GM23248 (cell line): ENCODE results near the gene NDUFS1. TPM values are rescaled to one million over a fixed set of nuclear protein-coding genes. Genes with fewer than 3 reads are reported as not detected.

Source experiments
- DNase-seq: peaks from one replicate; pipeline ENCODE4 v3.0.0-alpha.2; 2015
- H2AFZ ChIP-seq: fragments of 200-600 bp; sonication (generic); 2 replicates; pipeline ENCODE4 v1.6.1; 2016; ENCODE audit warnings: antibody characterized with exemption
- H3F3A ChIP-seq: fragments of 200-600 bp; sonication (generic); 2 replicates; pipeline ENCODE4 v1.6.1; 2016; ENCODE audit warnings: mild to moderate bottlenecking, antibody characterized with exemption, mixed run types; ENCODE audit not compliant: insufficient read depth
- H3K27ac ChIP-seq: fragments of 200-600 bp; sonication (generic); 2 replicates; pipeline ENCODE4 v1.5.1; 2016; ENCODE audit warnings: mild to moderate bottlenecking
- H3K27me3 ChIP-seq: fragments of 200-600 bp; sonication (generic); replicated peaks from 2 replicates; pipeline ENCODE4 v1.6.1; 2016; ENCODE audit warnings: mild to moderate bottlenecking; ENCODE audit not compliant: insufficient read depth
- H3K36me3 ChIP-seq: fragments of 200-600 bp; sonication (generic); 2 replicates; pipeline ENCODE4 v1.6.1; 2016; ENCODE audit warnings: low read depth, mild to moderate bottlenecking
- H3K4me1 ChIP-seq: fragments of 200-600 bp; sonication (generic); 2 replicates; pipeline ENCODE4 v1.6.1; 2016; ENCODE audit warnings: mild to moderate bottlenecking; ENCODE audit not compliant: insufficient read depth
- H3K4me2 ChIP-seq: fragments of 200-600 bp; sonication (generic); one replicate; pipeline ENCODE4 v1.6.1; 2016; ENCODE audit warnings: mild to moderate bottlenecking; ENCODE audit not compliant: unreplicated experiment
- H3K4me3 ChIP-seq: fragments of 200-600 bp; sonication (generic); 2 replicates; pipeline ENCODE4 v1.5.1; 2016; ENCODE audit warnings: mild to moderate bottlenecking
- H3K79me2 ChIP-seq: fragments of 200-600 bp; sonication (generic); 2 replicates; pipeline ENCODE4 v1.6.1; 2016; ENCODE audit warnings: mild to moderate bottlenecking; ENCODE audit not compliant: insufficient read depth
- H3K9ac ChIP-seq: fragments of 200-600 bp; sonication (generic); 2 replicates; pipeline ENCODE4 v1.6.1; 2016; ENCODE audit warnings: mild to moderate bottlenecking
- H3K9me2 ChIP-seq: fragments of 200-600 bp; sonication (generic); 2 replicates; pipeline ENCODE4 v1.6.1; 2016; ENCODE audit warnings: mixed run types, mild to moderate bottlenecking, moderate library complexity; ENCODE audit not compliant: insufficient read depth
- H3K9me3 ChIP-seq: fragments of 200-600 bp; sonication (generic); one replicate; pipeline ENCODE4 v1.6.1; 2017; ENCODE audit warnings: low read depth
- H4K20me1 ChIP-seq: fragments of 200-600 bp; sonication (generic); 2 replicates; pipeline ENCODE4 v1.6.0; 2016; ENCODE audit not compliant: insufficient read depth
- EZH2 ChIP-seq: fragments of 200-600 bp; sonication (generic); IDR thresholded peaks from 2 replicates; pipeline ENCODE4 v1.6.1; 2018; ENCODE audit warnings: antibody characterized with exemption, mild to moderate bottlenecking; ENCODE audit not compliant: insufficient read depth, poor library complexity, severe bottlenecking
- EZH2phosphoT487 ChIP-seq: fragments of 200-600 bp; sonication (generic); IDR thresholded peaks from 2 replicates; pipeline ENCODE4 v1.6.1; 2018; ENCODE audit warnings: antibody characterized with exemption, moderate library complexity, mild to moderate bottlenecking, low read depth; ENCODE audit not compliant: insufficient read depth
- WGBS, 2 experiments: methylation state at CpG; one replicate each; pipeline ENCODE4 v1.1.6; 2015 to 2017; ENCODE audit warnings: low lambda C conversion rate in 2 of 2, low coverage in 1 of 2; ENCODE audit errors: missing lambda C conversion rate in 2 of 2; 5-methylcytosine and 5-hydroxymethylcytosine counted together
- in situ Hi-C: fragments of 300-500 bp; cut with MboI; formaldehyde crosslinking; loops from 2 replicates; pipeline ENCODE4 v1.15.0; 2020
- polyA plus RNA-seq: library from polyadenylated mRNA; unstranded; fragments of >200 nt; fragmentation: Nextera tagmentation; extraction: Ambion mirVana; gene quantifications from 2 replicates; pipeline ENCODE4 v1.2.1, GENCODE V29; 2016
- total RNA-seq: library from RNA; depleted of rRNA; stranded (reverse); fragments of >200 nt; shearing (Covaris generic); gene quantifications from 2 replicates; pipeline ENCODE4 v1.2.3, GENCODE V29; 2014

NDUFS1 gene
- total and polyA plus RNA-seq, 2 experiments from 2014 or later = 52.0 to 77.0 TPM

DNA sequence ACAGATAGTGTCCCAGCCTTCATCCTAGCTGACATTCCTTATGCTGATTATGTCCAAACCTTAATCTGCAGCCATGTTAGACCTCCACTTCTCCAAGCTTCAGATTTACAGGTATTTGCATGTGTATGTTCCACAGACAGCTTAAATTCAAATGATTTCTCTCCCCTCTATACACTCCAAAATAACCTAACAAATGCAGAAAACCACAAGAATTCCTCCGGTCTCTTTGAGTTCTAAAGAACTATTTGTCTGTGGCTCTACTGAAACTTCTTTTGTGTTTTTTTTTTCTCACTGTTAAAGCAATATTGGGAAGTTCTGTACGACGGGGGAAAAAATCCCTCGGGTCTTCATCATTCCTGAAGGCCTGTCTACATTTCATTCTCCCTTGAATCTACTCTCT lies 8.6 kb downstream of the NDUFS1 start:
- Histone ChIP-seq H3K4me3 (no peak overlapping the region), H3K9me2 (no peaks in the 10 kb centered on the region), H3K4me1 (no peaks in the 10 kb centered on the region), H3K9ac (no peak overlapping the region), H3K4me2 (no peak overlapping the region), H3K79me2 (peaks cover 85% of the 10 kb centered on the region), H4K20me1 (no peaks in the 10 kb centered on the region), H3K27me3 (no peaks in the 10 kb centered on the region), H3K36me3 (peaks cover 49% of the 10 kb centered on the region), H2AFZ (no peak overlapping the region), H3F3A (no peaks in the 10 kb centered on the region), H3K27ac (no peak overlapping the region), H3K9me3 (no peaks in the 10 kb centered on the region)
- no peak for TF ChIP-seq EZH2
- TF ChIP-seq EZH2phosphoT487 = no peak
- no peak for DNase-seq
- 89 to 93% methylated on average over 4 of the region's 4 CpGs for WGBS, 2 experiments
- in situ Hi-C loops = no loop called here

DNA sequence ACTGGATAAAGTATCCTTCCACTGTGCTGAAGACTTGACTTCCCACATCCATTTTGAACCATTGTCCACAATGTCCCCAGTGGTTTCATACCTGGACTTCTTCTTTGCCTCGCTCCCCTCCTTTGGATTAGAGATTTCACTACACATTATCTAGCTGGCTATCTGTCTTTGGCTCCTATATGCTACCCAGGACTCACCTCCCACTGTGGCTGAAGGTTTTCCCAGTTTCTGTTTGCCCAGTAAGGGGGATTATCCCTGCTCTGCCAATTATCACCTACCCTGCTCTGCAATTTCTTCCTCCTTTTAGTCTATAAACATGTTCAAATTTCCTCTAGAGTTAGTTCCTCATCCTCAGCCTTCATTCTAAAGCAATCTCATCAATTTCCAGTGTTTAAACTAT lies 9.1 kb downstream of the NDUFS1 start:
- DNase-seq = no peak
- no peaks in the 10 kb centered on the region for H3K27me3 ChIP-seq
- TF ChIP-seq EZH2 (no peak), EZH2phosphoT487 (no peak)
- H3K27ac ChIP-seq = no peak overlapping the region
- no peak overlapping the region for H3K4me3 ChIP-seq
- no peaks in the 10 kb centered on the region for H3K9me2 ChIP-seq
- H2AFZ ChIP-seq = no peak overlapping the region
- H3K9me3 ChIP-seq = no peaks in the 10 kb centered on the region
- no peaks in the 10 kb centered on the region for H3K4me1 ChIP-seq
- WGBS, 2 experiments = 96 to 100% methylated on average over 1 of the region's 1 CpG
- H4K20me1 ChIP-seq = no peaks in the 10 kb centered on the region
- no peaks in the 10 kb centered on the region for H3F3A ChIP-seq
- no peak overlapping the region for H3K4me2 ChIP-seq
- in situ Hi-C loops = no loop called here
- H3K9ac ChIP-seq = no peak overlapping the region
- peaks cover 83% of the 10 kb centered on the region for H3K79me2 ChIP-seq
- peaks cover 52% of the 10 kb centered on the region for H3K36me3 ChIP-seq

DNA sequence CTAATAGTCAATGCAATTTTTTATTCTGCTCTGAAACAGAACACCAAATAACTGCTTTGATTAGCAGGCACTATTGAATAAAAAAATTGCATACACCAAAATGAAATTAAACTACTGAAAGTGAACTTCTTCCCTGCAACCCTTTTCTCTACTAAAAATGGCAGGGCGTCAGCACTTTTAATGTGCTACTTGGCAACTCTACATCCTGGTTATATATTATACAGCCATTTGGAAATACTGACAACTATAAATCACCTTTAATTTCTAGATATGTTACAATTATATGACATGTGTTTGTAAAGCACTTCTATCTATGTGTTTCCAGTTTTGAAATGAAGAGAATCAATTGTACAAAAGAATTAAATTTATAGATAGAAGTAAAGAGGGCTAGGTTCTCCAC lies 9.9 kb downstream of the NDUFS1 start:
- H3K9ac ChIP-seq = no peak overlapping the region
- no peaks in the 10 kb centered on the region for H3K27me3 ChIP-seq
- H3F3A ChIP-seq = no peaks in the 10 kb centered on the region
- H3K27ac ChIP-seq = no peak overlapping the region
- no peak overlapping the region for H3K4me3 ChIP-seq
- no peaks in the 10 kb centered on the region for H4K20me1 ChIP-seq
- H3K4me1 ChIP-seq = no peaks in the 10 kb centered on the region
- 96 to 100% methylated on average over 1 of the region's 1 CpG for WGBS, 2 experiments
- no peaks in the 10 kb centered on the region for H3K9me3 ChIP-seq
- TF ChIP-seq EZH2phosphoT487 (no peak), EZH2 (no peak)
- no peaks in the 10 kb centered on the region for H3K9me2 ChIP-seq
- peaks cover 75% of the 10 kb centered on the region for H3K79me2 ChIP-seq
- DNase-seq = no peak
- no peak overlapping the region for H2AFZ ChIP-seq
- no peak overlapping the region for H3K4me2 ChIP-seq
- H3K36me3 ChIP-seq = peaks cover 61% of the 10 kb centered on the region
- in situ Hi-C loops = no loop called here

DNA sequence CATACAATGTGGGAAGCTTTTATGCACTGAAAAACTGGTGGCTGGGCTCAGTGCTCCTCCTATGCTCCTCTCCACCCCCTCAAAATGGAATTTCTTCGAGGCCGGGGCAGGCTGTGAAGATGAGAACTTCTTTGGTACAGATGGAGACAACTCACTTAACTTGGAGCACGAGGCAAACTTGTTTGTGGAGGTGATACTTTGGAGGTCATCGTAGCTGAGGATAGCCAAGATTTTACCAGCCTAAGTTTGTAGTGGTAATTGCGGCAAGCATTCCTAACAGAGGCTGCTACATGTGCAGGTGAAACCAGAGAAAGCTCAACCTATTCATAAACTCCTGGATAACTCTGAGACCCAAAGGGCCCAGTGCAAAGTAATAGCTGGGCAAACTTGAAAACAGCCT lies 13.6 kb downstream of the NDUFS1 start:
- no peak overlapping the region for H3K9ac ChIP-seq
- in situ Hi-C loops = no loop called here
- WGBS, 2 experiments = 64 to 67% methylated on average over 5 of the region's 5 CpGs

GRCh38 chr2:206144383-206144782 lies 14.9 kb downstream of the NDUFS1 start:
- 95 to 98% methylated on average over 2 of the region's 2 CpGs for WGBS, 2 experiments
- H3K27me3 ChIP-seq = no peaks in the 10 kb centered on the region
- no peak overlapping the region for H3K4me2 ChIP-seq
- H3K27ac ChIP-seq = no peak overlapping the region
- H3K4me1 ChIP-seq = no peaks in the 10 kb centered on the region
- H3K9me2 ChIP-seq = no peaks in the 10 kb centered on the region
- in situ Hi-C loops = no loop called here
- peaks cover 84% of the 10 kb centered on the region for H3K36me3 ChIP-seq
- H3K9me3 ChIP-seq = no peaks in the 10 kb centered on the region
- no peak for DNase-seq
- TF ChIP-seq EZH2phosphoT487 = no peak
- TF ChIP-seq EZH2 = no peak
- H2AFZ ChIP-seq = no peak overlapping the region
- H3K4me3 ChIP-seq = no peak overlapping the region
- H3K79me2 ChIP-seq = peaks cover 27% of the 10 kb centered on the region
- no peaks in the 10 kb centered on the region for H3F3A ChIP-seq
- no peak overlapping the region for H3K9ac ChIP-seq
- H4K20me1 ChIP-seq = no peaks in the 10 kb centered on the region

More for the DNA sequence above, 13.6 kb downstream of the NDUFS1 start:
- no peak overlapping the region for H2AFZ ChIP-seq
- H3K9me3 ChIP-seq = no peaks in the 10 kb centered on the region
- no peak overlapping the region for H3K4me2 ChIP-seq
- no peaks in the 10 kb centered on the region for H4K20me1 ChIP-seq
- no peaks in the 10 kb centered on the region for H3K9me2 ChIP-seq
- H3K4me1 ChIP-seq = no peaks in the 10 kb centered on the region
- no peak for DNase-seq
- TF ChIP-seq EZH2 = no peak
- no peak for TF ChIP-seq EZH2phosphoT487
- no peaks in the 10 kb centered on the region for H3K27me3 ChIP-seq
- peaks cover 83% of the 10 kb centered on the region for H3K36me3 ChIP-seq
- no peaks in the 10 kb centered on the region for H3F3A ChIP-seq
- no peak overlapping the region for H3K4me3 ChIP-seq
- peaks cover 38% of the 10 kb centered on the region for H3K79me2 ChIP-seq
- no peak overlapping the region for H3K27ac ChIP-seq
